SK-N-SH treated with all-trans-retinoic acid at 6 μM for 48 hours (cell line): ENCODE measurements around the gene TRIM69.

Experiments
- ESRRG ChIP-seq: fragments of 250-450 bp; sonication (Bioruptor Pico); IDR thresholded peaks from 2 replicates; pipeline ENCODE4 v1.6.1; 2021; ENCODE audit warnings: mild to moderate bottlenecking
- ISL1 ChIP-seq: fragments of 250-450 bp; sonication (Bioruptor Pico); IDR thresholded peaks from 2 replicates; pipeline ENCODE4 v2.1.2; 2022; ENCODE audit warnings: mild to moderate bottlenecking, moderate library complexity

GRCh38 chr15:44796508-44796907, 60.2 kb downstream of the TRIM69 start:
- TF ChIP-seq ISL1 (CRISPR knock-in tag) (no peak), ESRRG (CRISPR knock-in tag) (no peak)
